Endothelial cell of umbilical vein (primary cell): ENCODE results near the gene GPR137B.

Source experiments
- CTCF ChIP-seq, 2 donors: IDR thresholded peaks; 1 replicate in 1 of 2; 2 replicates in 1 of 2; pipeline ENCODE4 v1.5.1; 2011; ENCODE audit warnings: low read length in 2 of 2, mild to moderate bottlenecking in 2 of 2, moderate library complexity in 2 of 2, control low read depth in 1 of 2, inconsistent platforms in 1 of 2, low read depth in 1 of 2; ENCODE audit not compliant: insufficient read depth in 1 of 2; ENCODE audit errors: extremely low read depth in 1 of 2
- EZH2 ChIP-seq: IDR thresholded peaks from 2 replicates; pipeline ENCODE4 v1.6.1; 2012; ENCODE audit warnings: borderline replicate concordance, low read depth, mild to moderate bottlenecking, moderate library complexity, low read length, inconsistent platforms; ENCODE audit not compliant: severe bottlenecking
- FOS ChIP-seq: IDR thresholded peaks from 2 replicates; pipeline ENCODE4 v1.6.1; 2011; ENCODE audit warnings: mild to moderate bottlenecking, low read length, moderate library complexity, borderline replicate concordance; ENCODE audit not compliant: insufficient read depth
- GATA2 ChIP-seq: IDR thresholded peaks from 2 replicates; pipeline ENCODE4 v1.7.0; 2011; ENCODE audit warnings: low read depth, mild to moderate bottlenecking, moderate library complexity, mixed read lengths, low read length; ENCODE audit not compliant: insufficient read length, insufficient read depth
- JUN ChIP-seq: IDR thresholded peaks from 2 replicates; pipeline ENCODE4 v1.6.1; 2011; ENCODE audit warnings: borderline replicate concordance, low read depth; ENCODE audit not compliant: insufficient read length, insufficient read depth
- MAX ChIP-seq: IDR thresholded peaks from 2 replicates; pipeline ENCODE4 v1.6.1; 2011; ENCODE audit not compliant: insufficient read depth, insufficient read length
- MYC ChIP-seq: IDR thresholded peaks from one replicate; pipeline ENCODE4 v1.6.1; 2011; ENCODE audit warnings: mild to moderate bottlenecking, low read depth, low read length
- POLR2A ChIP-seq: IDR thresholded peaks from 2 replicates; pipeline ENCODE4 v1.6.1; 2012; ENCODE audit warnings: low read depth, mild to moderate bottlenecking, control low read depth, low read length
- POLR2AphosphoS5 ChIP-seq: IDR thresholded peaks from 2 replicates; pipeline ENCODE4 v1.6.1; 2012; ENCODE audit warnings: low read depth, mild to moderate bottlenecking, control low read depth, low read length, moderate library complexity; ENCODE audit not compliant: insufficient read depth

GRCh38 chr1:236147521-236148469, 5.5 kb downstream of the GPR137B start:
- TF ChIP-seq CTCF (IDR thresholded peaks at IDR 0.05; ENCODE audit: extremely low read depth in 1 of 2, insufficient read depth in 1 of 2, low read depth in 1 of 2, low read length in 2 of 2) (no peak), EZH2 (no peak), POLR2A (no peak), POLR2AphosphoS5 (no peak), JUN (no peak), MAX (no peak), MYC (no peak), FOS (no peak), GATA2 (no peak)
